Neural progenitor cell (in vitro differentiated cells): Measurements from ENCODE around the gene KCNT1. TPM values are rescaled to one million over a fixed set of nuclear protein-coding genes. Genes with fewer than 3 reads are reported as not detected.

Experiments
- DNase-seq: peaks from one replicate; pipeline ENCODE4 v3.0.0-alpha.2; 2016; ENCODE audit warnings: low spot score
- H2AFZ ChIP-seq: fragments of 200-600 bp; sonication (generic); replicated peaks from 2 replicates; pipeline ENCODE4 v1.6.1; 2016; ENCODE audit warnings: antibody characterized with exemption
- H3F3A ChIP-seq: fragments of 200-600 bp; sonication (generic); 2 replicates; pipeline ENCODE4 v1.6.1; 2016; ENCODE audit warnings: antibody characterized with exemption, low read depth
- H3K27ac ChIP-seq: fragments of 200-600 bp; sonication (generic); 2 replicates; pipeline ENCODE4 v1.5.1; 2016; ENCODE audit warnings: mild to moderate bottlenecking
- H3K27me3 ChIP-seq: fragments of 200-600 bp; sonication (generic); 2 replicates; pipeline ENCODE4 v1.6.1; 2016; ENCODE audit warnings: mild to moderate bottlenecking, moderate library complexity
- H3K36me3 ChIP-seq: fragments of 200-600 bp; sonication (generic); 2 replicates; pipeline ENCODE4 v1.5.1; 2016
- H3K4me1 ChIP-seq: fragments of 200-600 bp; sonication (generic); 2 replicates; pipeline ENCODE4 v1.6.1; 2016; ENCODE audit warnings: mixed run types
- H3K4me2 ChIP-seq: fragments of 200-600 bp; sonication (generic); 2 replicates; pipeline ENCODE4 v1.6.1; 2016
- H3K4me3 ChIP-seq: fragments of 200-600 bp; sonication (generic); 2 replicates; pipeline ENCODE4 v1.5.1; 2016
- H3K79me2 ChIP-seq: fragments of 200-600 bp; sonication (generic); 2 replicates; pipeline ENCODE4 v1.6.1; 2016; ENCODE audit warnings: low read depth
- H3K9ac ChIP-seq: fragments of 200-600 bp; sonication (generic); 2 replicates; pipeline ENCODE4 v1.6.1; 2016
- H3K9me3 ChIP-seq: fragments of 200-600 bp; sonication (generic); 2 replicates; pipeline ENCODE4 v1.5.1; 2016; ENCODE audit warnings: low read depth
- H4K20me1 ChIP-seq: fragments of 200-600 bp; sonication (generic); 2 replicates; pipeline ENCODE4 v1.6.1; 2016; ENCODE audit warnings: low read depth
- H3K27ac Mint-ChIP-seq: 3 replicates; pipeline ENCODE4 v1.8.0; 2021; ENCODE audit warnings: mixed read lengths
- H3K27me3 Mint-ChIP-seq: 2 replicates; pipeline ENCODE4 v1.8.0; 2022; ENCODE audit warnings: low read depth, mild to moderate bottlenecking, inconsistent platforms, moderate library complexity, mixed read lengths; ENCODE audit not compliant: insufficient read depth
- H3K36me3 Mint-ChIP-seq: 3 replicates; pipeline ENCODE4 v1.8.0; 2021; ENCODE audit warnings: mixed read lengths
- H3K4me1 Mint-ChIP-seq: 3 replicates; pipeline ENCODE4 v1.8.0; 2021; ENCODE audit warnings: mixed read lengths
- H3K4me3 Mint-ChIP-seq: 3 replicates; pipeline ENCODE4 v1.8.0; 2021; ENCODE audit warnings: mild to moderate bottlenecking, moderate library complexity, mixed read lengths
- H3K9me3 Mint-ChIP-seq: 3 replicates; pipeline ENCODE4 v1.8.0; 2020; ENCODE audit warnings: mixed read lengths
- CTCF ChIP-seq: fragments of 200-600 bp; sonication (generic); IDR thresholded peaks from 2 replicates; pipeline ENCODE4 v1.5.1; 2017; ENCODE audit warnings: antibody characterized with exemption, mild to moderate bottlenecking
- EZH2 ChIP-seq: fragments of 200-600 bp; sonication (generic); IDR thresholded peaks from 2 replicates; pipeline ENCODE4 v1.6.1; 2017; ENCODE audit warnings: antibody characterized with exemption, mild to moderate bottlenecking, moderate library complexity
- EZH2phosphoT487 ChIP-seq: fragments of 200-600 bp; sonication (generic); IDR thresholded peaks from 2 replicates; pipeline ENCODE4 v1.6.1; 2017; ENCODE audit warnings: antibody characterized with exemption
- total RNA-seq: library from RNA; depleted of rRNA; stranded (reverse); fragments of >200 nt; gene quantifications from 2 replicates; pipeline ENCODE4 v1.2.3, GENCODE V29; 2015; ENCODE audit warnings: low replicate concordance

The KCNT1 gene
- total RNA-seq, 1 donor from 2014 or later, result not detected

- peaks cover 3% of the 10 kb centered on the region for H3K9me3 Mint-ChIP-seq
- Histone ChIP-seq H2AFZ (no peak overlapping the region), H3K27me3 (no peaks in the 10 kb centered on the region), H3K4me2 (no peak overlapping the region), H3K4me1 (peaks cover 13% of the 10 kb centered on the region), H3K9me3 (no peaks in the 10 kb centered on the region), H3K36me3 (no peaks in the 10 kb centered on the region), H4K20me1 (no peaks in the 10 kb centered on the region), H3F3A (peaks cover 6% of the 10 kb centered on the region), H3K27ac (no peak overlapping the region), H3K79me2 (no peaks in the 10 kb centered on the region), H3K4me3 (no peak overlapping the region), H3K9ac (no peak overlapping the region)
- H3K27me3 Mint-ChIP-seq, result peaks cover 19% of the 10 kb centered on the region
- no peak overlapping the region for H3K27ac Mint-ChIP-seq
- no peaks in the 10 kb centered on the region for H3K36me3 Mint-ChIP-seq
- H3K4me1 Mint-ChIP-seq, result peaks cover 24% of the 10 kb centered on the region
- no peak for TF ChIP-seq CTCF
- no peak for TF ChIP-seq EZH2
- no peak for TF ChIP-seq EZH2phosphoT487
- no peak for DNase-seq
- H3K4me3 Mint-ChIP-seq, result no peak overlapping the region
Observed at GRCh38 chr9:135659252-135659651, 42.7 kb upstream of the KCNT1 start.

- H3K4me3 Mint-ChIP-seq, result no peak overlapping the region
- Histone ChIP-seq H3K9me3 (no peaks in the 10 kb centered on the region), H3K27me3 (no peaks in the 10 kb centered on the region), H3K4me2 (no peak overlapping the region), H3K36me3 (no peaks in the 10 kb centered on the region), H3K27ac (no peak overlapping the region), H3F3A (peaks cover 6% of the 10 kb centered on the region), H3K4me3 (no peak overlapping the region), H3K9ac (no peak overlapping the region), H2AFZ (no peak overlapping the region), H4K20me1 (no peaks in the 10 kb centered on the region), H3K79me2 (no peaks in the 10 kb centered on the region), H3K4me1 (peaks cover 13% of the 10 kb centered on the region)
- H3K36me3 Mint-ChIP-seq, result no peaks in the 10 kb centered on the region
- no peak for DNase-seq
- TF ChIP-seq EZH2 (no peak), EZH2phosphoT487 (no peak), CTCF (no peak)
- peak overlapping the region; percentile 93 for H3K27ac Mint-ChIP-seq
- H3K27me3 Mint-ChIP-seq, result peaks cover 19% of the 10 kb centered on the region
- peaks cover 3% of the 10 kb centered on the region for H3K9me3 Mint-ChIP-seq
- peaks cover 27% of the 10 kb centered on the region for H3K4me1 Mint-ChIP-seq
Observed at GRCh38 chr9:135660407-135660806, 41.6 kb upstream of the KCNT1 start.

- Histone ChIP-seq H3K27ac (peak overlapping the region; percentile 14), H2AFZ (no peak overlapping the region), H3K9me3 (no peaks in the 10 kb centered on the region), H3K4me2 (no peak overlapping the region), H3K4me1 (peaks cover 13% of the 10 kb centered on the region), H3K4me3 (no peak overlapping the region), H4K20me1 (no peaks in the 10 kb centered on the region), H3K27me3 (no peaks in the 10 kb centered on the region), H3K79me2 (no peaks in the 10 kb centered on the region), H3K36me3 (no peaks in the 10 kb centered on the region), H3F3A (peaks cover 6% of the 10 kb centered on the region), H3K9ac (no peak overlapping the region)
- DNase-seq, result no peak
- Mint-ChIP-seq H3K9me3 (peaks cover 3% of the 10 kb centered on the region), H3K27ac (peak overlapping the region; percentile 99), H3K36me3 (no peaks in the 10 kb centered on the region), H3K27me3 (peaks cover 17% of the 10 kb centered on the region), H3K4me1 (peaks cover 30% of the 10 kb centered on the region), H3K4me3 (peak overlapping the region; percentile 20)
- no peak for TF ChIP-seq CTCF
- no peak for TF ChIP-seq EZH2phosphoT487
- no peak for TF ChIP-seq EZH2
Observed at GRCh38 chr9:135661816-135662560, 40.0 kb upstream of the KCNT1 start.
